Measurements from ENCODE around the gene TMEM19.

DNA sequence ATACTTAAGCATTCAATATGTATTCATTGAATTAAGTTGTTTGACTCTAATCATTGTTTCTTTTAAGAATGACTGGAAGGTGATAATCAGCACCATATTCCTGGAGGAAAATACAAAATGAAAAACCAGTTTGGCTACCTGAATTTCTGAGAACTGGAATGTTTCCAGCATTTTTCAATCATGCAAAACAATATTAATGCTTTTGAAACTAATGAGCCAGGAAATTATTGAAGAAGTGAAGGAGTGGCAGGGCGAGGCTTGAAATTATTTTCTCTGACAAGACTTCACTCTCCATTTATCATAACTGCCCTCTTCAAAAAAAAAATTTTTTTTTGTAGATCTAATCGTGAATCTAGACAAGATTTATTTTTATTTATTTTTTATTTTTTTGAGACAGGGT is 19.0 kb downstream of the TMEM19 start:
- TF ChIP-seq POLR2A (IDR thresholded peaks at IDR 0.05) (no peak), POLR2AphosphoS5 (IDR thresholded peaks at IDR 0.05) (no peak), EP300 (IDR thresholded peaks at IDR 0.05) (no peak)
- TF ChIP-seq, protein P1, sequence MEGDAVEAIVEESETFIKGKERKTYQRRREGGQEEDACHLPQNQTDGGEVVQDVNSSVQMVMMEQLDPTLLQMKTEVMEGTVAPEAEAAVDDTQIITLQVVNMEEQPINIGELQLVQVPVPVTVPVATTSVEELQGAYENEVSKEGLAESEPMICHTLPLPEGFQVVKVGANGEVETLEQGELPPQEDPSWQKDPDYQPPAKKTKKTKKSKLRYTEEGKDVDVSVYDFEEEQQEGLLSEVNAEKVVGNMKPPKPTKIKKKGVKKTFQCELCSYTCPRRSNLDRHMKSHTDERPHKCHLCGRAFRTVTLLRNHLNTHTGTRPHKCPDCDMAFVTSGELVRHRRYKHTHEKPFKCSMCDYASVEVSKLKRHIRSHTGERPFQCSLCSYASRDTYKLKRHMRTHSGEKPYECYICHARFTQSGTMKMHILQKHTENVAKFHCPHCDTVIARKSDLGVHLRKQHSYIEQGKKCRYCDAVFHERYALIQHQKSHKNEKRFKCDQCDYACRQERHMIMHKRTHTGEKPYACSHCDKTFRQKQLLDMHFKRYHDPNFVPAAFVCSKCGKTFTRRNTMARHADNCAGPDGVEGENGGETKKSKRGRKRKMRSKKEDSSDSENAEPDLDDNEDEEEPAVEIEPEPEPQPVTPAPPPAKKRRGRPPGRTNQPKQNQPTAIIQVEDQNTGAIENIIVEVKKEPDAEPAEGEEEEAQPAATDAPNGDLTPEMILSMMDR (IDR thresholded peaks at IDR 0.05), result no peak

All from stomach (tissue), 4 donors.